AG04449 (cell line): ENCODE results near the gene LDLRAD3.

Experiments used
- CTCF ChIA-PET: fragments of 350-600 bp; formaldehyde crosslinking; extraction: SDS; loops from one replicate; lab custom pipeline; 2021; ENCODE audit warnings: antibody characterized with exemption; lab: Yijun Ruan, JAX
- POLR2A ChIA-PET: fragments of 400-600, 350-600 bp; formaldehyde crosslinking; extraction: SDS; loops from one replicate; lab custom pipeline; 2020; ENCODE audit warnings: antibody characterized with exemption, inconsistent platforms; lab: Yijun Ruan, JAX
- DNase-seq: peaks from one replicate; pipeline ENCODE4 v3.0.0-alpha.2; 2010; ENCODE audit warnings: low read depth, low spot score
- H3K4me3 ChIP-seq: 2 replicates; pipeline ENCODE4 v1.5.1; 2011; ENCODE audit warnings: low read depth, mild to moderate bottlenecking, control low read depth, low read length
- TF ChIP-seq, protein P1 (sequence below): IDR thresholded peaks from one replicate; pipeline ENCODE4 v1.5.1; 2011; ENCODE audit warnings: mild to moderate bottlenecking, moderate library complexity, low read length, control low read depth, inconsistent platforms; ENCODE audit not compliant: insufficient read depth; ENCODE audit errors: missing control alignments

Gene LDLRAD3

DNA sequence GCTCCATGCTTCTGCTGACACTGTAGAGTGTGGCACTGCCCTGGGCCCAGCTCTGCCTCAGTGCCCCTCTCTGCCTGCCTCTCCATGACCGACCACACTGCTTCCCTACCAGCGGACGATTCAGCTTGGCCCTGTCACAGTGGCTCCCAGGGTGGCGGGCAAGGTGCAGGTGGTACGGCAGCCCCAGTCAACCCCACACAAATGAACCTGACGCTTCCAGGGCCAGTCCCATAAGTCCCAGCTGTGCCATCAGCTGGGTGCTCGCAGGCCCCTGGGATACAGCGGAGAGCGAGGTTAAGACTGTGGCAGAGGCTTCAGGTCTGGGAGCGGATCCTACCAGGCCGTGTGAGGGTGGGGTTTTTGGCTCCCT lies 134.8 kb downstream of the LDLRAD3 start:
- no peak for DNase-seq
- H3K4me3 ChIP-seq: no peak overlapping the region
- ChIA-PET POLR2A (no interaction called here), CTCF (no interaction called here)
- TF ChIP-seq, protein P1, sequence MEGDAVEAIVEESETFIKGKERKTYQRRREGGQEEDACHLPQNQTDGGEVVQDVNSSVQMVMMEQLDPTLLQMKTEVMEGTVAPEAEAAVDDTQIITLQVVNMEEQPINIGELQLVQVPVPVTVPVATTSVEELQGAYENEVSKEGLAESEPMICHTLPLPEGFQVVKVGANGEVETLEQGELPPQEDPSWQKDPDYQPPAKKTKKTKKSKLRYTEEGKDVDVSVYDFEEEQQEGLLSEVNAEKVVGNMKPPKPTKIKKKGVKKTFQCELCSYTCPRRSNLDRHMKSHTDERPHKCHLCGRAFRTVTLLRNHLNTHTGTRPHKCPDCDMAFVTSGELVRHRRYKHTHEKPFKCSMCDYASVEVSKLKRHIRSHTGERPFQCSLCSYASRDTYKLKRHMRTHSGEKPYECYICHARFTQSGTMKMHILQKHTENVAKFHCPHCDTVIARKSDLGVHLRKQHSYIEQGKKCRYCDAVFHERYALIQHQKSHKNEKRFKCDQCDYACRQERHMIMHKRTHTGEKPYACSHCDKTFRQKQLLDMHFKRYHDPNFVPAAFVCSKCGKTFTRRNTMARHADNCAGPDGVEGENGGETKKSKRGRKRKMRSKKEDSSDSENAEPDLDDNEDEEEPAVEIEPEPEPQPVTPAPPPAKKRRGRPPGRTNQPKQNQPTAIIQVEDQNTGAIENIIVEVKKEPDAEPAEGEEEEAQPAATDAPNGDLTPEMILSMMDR: no peak

DNA sequence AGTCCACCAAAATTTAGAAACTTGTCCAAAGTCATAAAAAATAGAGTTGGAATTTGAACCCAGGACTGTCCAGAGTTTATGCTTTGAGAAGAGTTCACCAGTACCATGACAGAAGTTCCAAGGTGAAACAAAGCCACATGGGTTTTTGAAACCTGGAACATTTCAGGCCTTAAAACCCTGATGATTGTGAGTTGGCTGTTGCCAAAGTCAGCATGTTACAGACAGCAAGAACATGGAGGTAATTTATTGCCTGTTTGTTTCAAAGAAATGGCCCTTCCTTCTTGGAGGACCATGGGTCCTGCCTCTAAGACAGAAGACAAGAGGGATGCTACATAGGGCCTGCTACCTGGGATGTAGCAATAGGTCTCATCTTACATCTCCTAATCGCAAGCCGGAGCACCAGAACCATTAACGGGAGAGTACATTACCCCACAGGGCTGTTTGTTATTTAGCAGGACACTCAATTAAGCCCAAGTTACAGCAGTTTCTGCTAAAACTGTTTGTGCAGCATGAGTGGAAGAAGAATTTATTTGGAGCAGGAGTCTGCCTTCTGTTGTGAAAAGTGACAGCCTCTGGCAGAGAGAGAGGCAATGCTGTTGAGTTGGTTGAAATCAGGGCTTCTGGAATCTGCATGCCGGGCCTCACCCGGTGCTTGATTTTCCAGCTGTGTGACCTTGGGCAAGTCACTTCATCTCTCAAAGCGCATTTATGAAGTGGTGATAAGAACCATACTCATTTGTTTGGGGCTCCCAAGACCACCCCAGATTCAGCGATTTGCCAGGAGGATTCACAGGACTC lies 136.2 kb downstream of the LDLRAD3 start:
- TF ChIP-seq, protein P1: no peak
- POLR2A ChIA-PET: no interaction called here
- H3K4me3 ChIP-seq: no peak overlapping the region
- DNase-seq: no peak
- CTCF ChIA-PET: no interaction called here

DNA sequence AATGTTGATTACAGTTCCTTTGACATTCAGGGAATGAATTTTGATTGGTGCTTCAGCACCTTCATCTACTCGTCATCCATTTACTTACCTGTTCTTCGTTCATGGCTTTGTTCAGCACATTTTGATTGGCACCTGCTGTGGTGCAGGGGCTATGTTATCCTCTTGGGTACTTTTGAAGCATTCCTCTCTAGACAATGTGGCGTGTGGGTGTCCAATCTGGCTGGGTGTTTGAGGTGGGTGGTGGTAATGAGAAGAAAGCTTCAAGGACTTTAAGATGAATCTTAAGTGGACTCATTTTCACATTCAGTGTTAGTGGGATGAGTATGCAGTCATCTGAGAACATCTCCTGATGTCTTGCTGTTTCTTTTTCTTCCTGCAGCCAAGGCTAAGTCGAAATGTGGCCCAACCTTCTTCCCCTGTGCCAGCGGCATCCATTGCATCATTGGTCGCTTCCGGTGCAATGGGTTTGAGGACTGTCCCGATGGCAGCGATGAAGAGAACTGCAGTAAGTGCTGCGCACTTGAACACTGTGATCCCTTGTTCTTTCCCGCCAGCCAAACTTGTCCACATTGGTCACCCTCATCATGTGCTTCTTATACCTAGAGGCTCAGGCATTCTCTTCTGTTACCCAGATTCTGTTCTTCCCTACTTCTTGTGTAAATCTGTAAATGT lies 137.5 kb downstream of the LDLRAD3 start:
- TF ChIP-seq, protein P1: no peak
- CTCF ChIA-PET: no interaction called here

DNA sequence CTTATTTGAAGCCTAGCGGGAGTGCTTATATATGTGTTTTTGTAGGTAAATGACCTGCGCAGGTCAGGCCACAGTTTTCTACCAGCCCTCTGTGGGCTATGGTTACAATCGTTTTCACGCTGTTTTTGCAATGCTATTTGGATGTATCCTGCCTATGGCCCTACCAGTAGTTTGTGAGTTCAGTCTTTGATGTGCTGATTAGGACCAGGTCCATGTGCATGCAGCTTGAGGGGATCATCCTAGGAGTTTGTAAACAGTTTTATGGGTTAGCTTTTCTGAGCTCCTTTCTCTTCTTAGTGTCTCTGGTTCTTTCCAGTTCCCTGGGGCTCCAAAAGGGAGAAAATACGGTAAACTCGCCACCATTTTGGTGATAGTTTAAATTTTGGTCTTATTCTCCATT lies 142.5 kb downstream of the LDLRAD3 start:
- CTCF ChIA-PET: interaction anchor here (1.3 to 2.0 kb wide), 2 partner anchors 46 to 264 kb away, joined by 4 to 9 read pairs; no protein-coding TSS in a partner anchor
- no peak for DNase-seq
- POLR2A ChIA-PET: no interaction called here
- no peak overlapping the region for H3K4me3 ChIP-seq
- TF ChIP-seq, protein P1: no peak

More for the DNA sequence above, 137.5 kb downstream of the LDLRAD3 start:
- H3K4me3 ChIP-seq: no peak overlapping the region
- no peak for DNase-seq
- POLR2A ChIA-PET: no interaction called here

DNA sequence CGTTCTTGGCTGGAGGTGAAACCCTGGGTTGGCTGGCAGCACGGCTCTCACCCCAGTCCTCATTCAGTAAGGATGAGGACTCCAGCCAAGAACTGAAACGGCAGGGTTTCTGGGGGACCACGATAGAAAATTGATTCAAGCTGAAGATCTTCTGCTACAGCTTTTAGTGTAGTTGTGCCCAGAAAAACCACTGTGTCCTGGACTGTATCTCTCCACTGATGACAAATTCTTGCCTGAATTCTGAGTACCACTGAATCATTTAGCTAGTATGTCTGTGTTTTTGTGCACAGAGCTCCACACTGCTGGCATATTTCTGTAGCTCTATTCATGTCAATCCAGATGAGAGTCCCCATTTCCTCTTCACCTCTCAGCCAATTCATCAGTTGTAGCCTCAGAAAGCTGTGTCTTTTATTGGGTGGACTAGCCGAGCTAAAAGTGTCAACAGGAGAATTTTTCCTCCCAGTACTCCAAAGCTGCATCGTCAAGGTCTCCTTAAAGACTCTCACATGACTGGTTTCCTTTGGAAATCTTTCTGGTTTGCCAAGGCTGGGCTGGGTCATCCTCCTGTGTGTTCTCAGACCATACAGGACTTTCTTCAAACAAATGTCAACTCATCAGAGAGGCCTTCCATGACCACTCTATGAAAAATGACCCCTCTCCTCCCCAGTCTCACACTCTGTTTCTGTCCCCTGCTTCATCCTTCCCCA lies 144.6 kb downstream of the LDLRAD3 start:
- TF ChIP-seq, protein P1: no peak
- ChIA-PET CTCF (interaction anchor here (0.7 to 1.8 kb wide), 6 partner anchors 13 to 266 kb away, joined by 3 to 5 read pairs (median 4); no protein-coding TSS in a partner anchor), POLR2A (interaction anchor here (0.6 to 1.3 kb wide), 4 partner anchors 13 to 127 kb away, joined by 3 to 6 read pairs (median 3); no protein-coding TSS in a partner anchor)
- no peak for DNase-seq
- H3K4me3 ChIP-seq: no peak overlapping the region
